ENCODE measurements around the gene METAP1D.

The METAP1D gene

DNA sequence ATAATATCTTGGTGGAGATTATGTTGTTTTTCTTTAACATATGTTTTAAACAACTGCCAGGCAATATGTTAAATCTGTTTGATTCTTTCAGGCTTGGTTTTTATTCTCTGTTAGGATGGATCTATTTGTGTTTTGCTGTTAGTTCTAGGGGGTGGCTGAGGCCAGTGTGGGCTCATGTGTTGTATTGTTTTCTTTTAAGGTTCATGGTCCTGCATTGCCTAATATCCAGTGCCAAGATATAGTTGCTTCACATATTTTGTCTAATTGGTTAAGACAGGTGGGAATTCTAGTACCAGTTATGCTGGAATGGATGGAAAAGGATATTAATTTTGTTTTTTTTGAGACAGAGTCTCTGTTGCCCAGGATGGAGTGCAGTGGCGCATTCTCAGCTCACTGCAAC lies 7.6 kb downstream of the METAP1D start:
- no peak for TF ChIP-seq POLR2AphosphoS5 (IDR thresholded peaks at IDR 0.05; ENCODE audit: low read depth, low read length)
- no peak for TF ChIP-seq TAF1 (IDR thresholded peaks at IDR 0.05; ENCODE audit: borderline replicate concordance, insufficient read depth, low read length)
- no peak for TF ChIP-seq SIN3A (IDR thresholded peaks at IDR 0.05; ENCODE audit: borderline replicate concordance, insufficient read depth, low read length)
- TF ChIP-seq FOXP2 (optimal IDR thresholded peaks at IDR 0.05; ENCODE audit: borderline replicate concordance, extremely low read depth, extremely low read length, insufficient read depth) = no peak
- TF ChIP-seq, protein P1, sequence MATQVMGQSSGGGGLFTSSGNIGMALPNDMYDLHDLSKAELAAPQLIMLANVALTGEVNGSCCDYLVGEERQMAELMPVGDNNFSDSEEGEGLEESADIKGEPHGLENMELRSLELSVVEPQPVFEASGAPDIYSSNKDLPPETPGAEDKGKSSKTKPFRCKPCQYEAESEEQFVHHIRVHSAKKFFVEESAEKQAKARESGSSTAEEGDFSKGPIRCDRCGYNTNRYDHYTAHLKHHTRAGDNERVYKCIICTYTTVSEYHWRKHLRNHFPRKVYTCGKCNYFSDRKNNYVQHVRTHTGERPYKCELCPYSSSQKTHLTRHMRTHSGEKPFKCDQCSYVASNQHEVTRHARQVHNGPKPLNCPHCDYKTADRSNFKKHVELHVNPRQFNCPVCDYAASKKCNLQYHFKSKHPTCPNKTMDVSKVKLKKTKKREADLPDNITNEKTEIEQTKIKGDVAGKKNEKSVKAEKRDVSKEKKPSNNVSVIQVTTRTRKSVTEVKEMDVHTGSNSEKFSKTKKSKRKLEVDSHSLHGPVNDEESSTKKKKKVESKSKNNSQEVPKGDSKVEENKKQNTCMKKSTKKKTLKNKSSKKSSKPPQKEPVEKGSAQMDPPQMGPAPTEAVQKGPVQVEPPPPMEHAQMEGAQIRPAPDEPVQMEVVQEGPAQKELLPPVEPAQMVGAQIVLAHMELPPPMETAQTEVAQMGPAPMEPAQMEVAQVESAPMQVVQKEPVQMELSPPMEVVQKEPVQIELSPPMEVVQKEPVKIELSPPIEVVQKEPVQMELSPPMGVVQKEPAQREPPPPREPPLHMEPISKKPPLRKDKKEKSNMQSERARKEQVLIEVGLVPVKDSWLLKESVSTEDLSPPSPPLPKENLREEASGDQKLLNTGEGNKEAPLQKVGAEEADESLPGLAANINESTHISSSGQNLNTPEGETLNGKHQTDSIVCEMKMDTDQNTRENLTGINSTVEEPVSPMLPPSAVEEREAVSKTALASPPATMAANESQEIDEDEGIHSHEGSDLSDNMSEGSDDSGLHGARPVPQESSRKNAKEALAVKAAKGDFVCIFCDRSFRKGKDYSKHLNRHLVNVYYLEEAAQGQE (IDR thresholded peaks at IDR 0.05; ENCODE audit: insufficient read depth in 1 of 2, low read depth in 2 of 2, low read length in 2 of 2) = no peak

DNA sequence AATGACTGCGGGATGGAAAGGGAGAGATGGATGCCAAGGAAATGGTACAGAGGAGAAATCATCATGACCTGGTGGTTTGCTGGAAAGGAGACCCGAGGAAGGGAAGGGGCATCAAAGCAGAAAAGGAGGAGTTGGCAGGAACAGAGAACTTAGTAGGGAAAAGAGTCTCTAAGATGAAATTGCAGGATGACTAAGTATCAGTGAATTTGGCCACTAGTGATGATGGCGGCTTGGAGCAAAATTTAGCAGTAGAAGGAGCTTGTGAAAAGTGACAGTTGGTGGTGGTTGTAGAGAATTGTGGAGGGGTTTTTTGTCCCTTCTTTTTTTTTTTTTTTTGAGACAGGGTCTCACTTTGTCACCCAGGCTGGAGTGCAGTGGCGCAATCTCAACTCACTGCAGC lies 10.1 kb downstream of the METAP1D start:
- TF ChIP-seq POLR2AphosphoS5 (IDR thresholded peaks at IDR 0.05; ENCODE audit: low read depth, low read length) = no peak
- TF ChIP-seq SIN3A (IDR thresholded peaks at IDR 0.05; ENCODE audit: borderline replicate concordance, insufficient read depth, low read length) = no peak
- TF ChIP-seq, protein P1 (IDR thresholded peaks at IDR 0.05; ENCODE audit: insufficient read depth in 1 of 2, low read depth in 2 of 2, low read length in 2 of 2) = no peak
- no peak for TF ChIP-seq TAF1 (IDR thresholded peaks at IDR 0.05; ENCODE audit: borderline replicate concordance, insufficient read depth, low read length)
- no peak for TF ChIP-seq FOXP2 (optimal IDR thresholded peaks at IDR 0.05; ENCODE audit: borderline replicate concordance, extremely low read depth, extremely low read length, insufficient read depth)

DNA sequence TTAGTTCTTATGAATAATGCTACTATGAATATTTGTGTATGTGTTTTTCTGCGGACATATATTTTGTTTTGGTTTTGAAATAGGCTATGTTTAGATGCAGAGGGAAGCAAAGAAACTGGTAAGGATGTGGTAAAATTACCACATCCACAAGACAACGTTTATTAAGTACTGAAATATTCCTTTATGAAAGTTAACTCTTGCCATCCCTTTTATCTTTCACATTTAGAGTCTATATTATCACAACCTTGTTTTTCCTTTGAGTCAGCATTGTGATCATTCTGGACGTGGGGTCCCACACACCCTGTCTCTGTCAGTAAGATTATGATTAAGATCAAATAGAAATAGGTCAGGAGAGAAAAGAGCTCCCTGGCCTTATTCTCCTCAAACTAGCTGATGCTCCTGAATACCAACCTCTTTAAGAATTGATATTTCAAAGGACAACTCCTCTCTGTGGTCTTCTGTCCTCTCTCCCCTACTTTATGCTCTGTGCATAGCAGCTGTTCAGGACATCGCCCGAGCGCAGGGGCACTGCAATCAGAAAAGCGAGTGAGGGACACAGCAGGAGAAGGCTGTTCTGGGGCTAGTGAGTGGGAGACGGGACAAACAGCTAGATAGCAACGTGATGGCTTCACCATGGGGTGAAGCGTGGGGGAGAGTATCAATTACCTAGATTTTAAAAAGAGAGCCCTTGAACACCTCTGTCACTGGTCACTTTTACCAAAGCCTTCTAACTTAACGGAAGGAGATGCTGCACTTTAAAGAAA lies 12.2 kb downstream of the METAP1D start:
- TF ChIP-seq SIN3A (IDR thresholded peaks at IDR 0.05; ENCODE audit: borderline replicate concordance, insufficient read depth, low read length) = no peak
- TF ChIP-seq POLR2AphosphoS5 (IDR thresholded peaks at IDR 0.05; ENCODE audit: low read depth, low read length) = no peak
- no peak for TF ChIP-seq FOXP2 (optimal IDR thresholded peaks at IDR 0.05; ENCODE audit: borderline replicate concordance, extremely low read depth, extremely low read length, insufficient read depth)
- TF ChIP-seq, protein P1 (IDR thresholded peaks at IDR 0.05; ENCODE audit: insufficient read depth in 1 of 2, low read depth in 2 of 2, low read length in 2 of 2) = no peak
- no peak for TF ChIP-seq TAF1 (IDR thresholded peaks at IDR 0.05; ENCODE audit: borderline replicate concordance, insufficient read depth, low read length)

DNA sequence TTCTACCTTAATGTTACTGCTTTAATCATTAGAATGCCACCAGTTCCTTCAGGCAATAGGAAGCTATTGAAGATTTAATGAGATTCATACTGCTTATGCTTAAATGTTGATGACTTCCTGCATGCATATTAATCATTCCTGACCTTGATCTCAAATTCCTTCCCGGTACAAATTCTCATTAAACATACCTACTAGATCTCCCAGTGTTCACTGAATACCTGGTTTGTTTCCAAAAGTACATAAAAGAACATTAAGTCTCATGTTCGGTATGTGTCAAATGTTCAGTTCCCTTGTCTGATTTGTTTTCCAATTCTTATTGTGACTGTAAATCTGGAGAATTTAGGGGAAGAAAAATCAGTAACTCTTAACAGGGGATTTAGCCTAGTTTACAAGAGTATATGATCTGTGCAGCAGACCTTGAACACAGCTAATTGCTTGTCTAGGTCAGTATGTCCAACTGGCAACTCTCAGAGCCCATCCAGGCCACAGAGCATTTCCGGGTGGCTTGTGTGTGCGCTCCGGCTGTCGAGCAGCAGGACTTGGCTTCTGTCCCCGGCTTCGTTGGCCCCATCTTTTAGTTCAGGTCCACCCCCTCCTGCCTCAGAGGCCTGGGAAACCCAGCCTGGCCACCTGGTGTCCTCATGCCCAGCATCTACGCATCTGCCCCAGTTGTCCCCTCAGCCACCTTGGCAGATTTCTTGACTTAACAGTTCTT lies 13.1 kb downstream of the METAP1D start:
- TF ChIP-seq FOXP2 (optimal IDR thresholded peaks at IDR 0.05; ENCODE audit: borderline replicate concordance, extremely low read depth, extremely low read length, insufficient read depth) (peak; percentile 13), TAF1 (IDR thresholded peaks at IDR 0.05; ENCODE audit: borderline replicate concordance, insufficient read depth, low read length) (no peak)

DNA sequence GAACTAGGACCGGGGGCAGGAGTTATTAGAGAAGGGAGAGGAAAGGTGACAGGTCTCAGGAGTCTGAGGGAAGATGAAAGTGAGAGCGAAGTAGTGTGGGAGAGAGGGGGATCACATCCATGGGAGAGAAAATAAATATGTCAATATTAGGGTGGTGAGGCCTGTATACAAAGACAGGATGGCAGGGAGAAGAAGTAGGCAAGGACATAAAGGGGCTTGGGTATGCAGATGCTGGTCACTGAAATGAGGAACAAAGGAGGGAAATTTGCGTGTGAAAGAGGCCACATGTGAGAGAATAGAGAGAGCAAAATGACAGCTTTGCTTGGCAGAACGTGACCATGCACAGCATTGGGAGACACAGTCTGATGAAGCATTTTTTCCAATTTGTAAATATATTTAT lies 13.6 kb downstream of the METAP1D start:
- TF ChIP-seq FOXP2 (optimal IDR thresholded peaks at IDR 0.05; ENCODE audit: borderline replicate concordance, extremely low read depth, extremely low read length, insufficient read depth) = peak; percentile 2
- no peak for TF ChIP-seq TAF1 (IDR thresholded peaks at IDR 0.05; ENCODE audit: borderline replicate concordance, insufficient read depth, low read length)
